CD4-positive, alpha-beta T cell treated with Interleukin-17A for 1 hour (primary cell): Measurements from ENCODE around the gene TMOD4.

Source experiments
- DNase-seq: peaks from one replicate; pipeline ENCODE4 v3.0.0-alpha.2; 2020

TMOD4 gene

DNA sequence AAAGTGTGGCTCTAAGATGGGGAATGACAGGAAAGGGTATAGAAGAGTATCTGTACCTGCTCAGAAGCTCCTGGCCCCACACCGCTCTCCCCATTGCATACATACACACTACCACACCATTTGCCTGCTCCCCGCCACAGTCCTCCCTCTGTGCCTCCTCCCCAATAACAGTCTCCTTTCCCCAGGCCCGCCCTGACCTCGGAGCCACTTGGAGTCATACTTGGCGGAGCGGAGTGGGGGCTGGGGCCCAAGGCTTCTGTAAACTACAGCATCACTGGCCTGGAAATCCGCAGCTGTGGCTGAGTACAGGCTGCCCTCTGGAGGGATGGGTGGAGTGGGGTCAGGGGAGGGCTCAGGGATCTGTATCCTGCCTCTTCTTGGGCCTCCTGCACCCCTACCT is 38.0 kb downstream of the TMOD4 start:
- no peak for DNase-seq

DNA sequence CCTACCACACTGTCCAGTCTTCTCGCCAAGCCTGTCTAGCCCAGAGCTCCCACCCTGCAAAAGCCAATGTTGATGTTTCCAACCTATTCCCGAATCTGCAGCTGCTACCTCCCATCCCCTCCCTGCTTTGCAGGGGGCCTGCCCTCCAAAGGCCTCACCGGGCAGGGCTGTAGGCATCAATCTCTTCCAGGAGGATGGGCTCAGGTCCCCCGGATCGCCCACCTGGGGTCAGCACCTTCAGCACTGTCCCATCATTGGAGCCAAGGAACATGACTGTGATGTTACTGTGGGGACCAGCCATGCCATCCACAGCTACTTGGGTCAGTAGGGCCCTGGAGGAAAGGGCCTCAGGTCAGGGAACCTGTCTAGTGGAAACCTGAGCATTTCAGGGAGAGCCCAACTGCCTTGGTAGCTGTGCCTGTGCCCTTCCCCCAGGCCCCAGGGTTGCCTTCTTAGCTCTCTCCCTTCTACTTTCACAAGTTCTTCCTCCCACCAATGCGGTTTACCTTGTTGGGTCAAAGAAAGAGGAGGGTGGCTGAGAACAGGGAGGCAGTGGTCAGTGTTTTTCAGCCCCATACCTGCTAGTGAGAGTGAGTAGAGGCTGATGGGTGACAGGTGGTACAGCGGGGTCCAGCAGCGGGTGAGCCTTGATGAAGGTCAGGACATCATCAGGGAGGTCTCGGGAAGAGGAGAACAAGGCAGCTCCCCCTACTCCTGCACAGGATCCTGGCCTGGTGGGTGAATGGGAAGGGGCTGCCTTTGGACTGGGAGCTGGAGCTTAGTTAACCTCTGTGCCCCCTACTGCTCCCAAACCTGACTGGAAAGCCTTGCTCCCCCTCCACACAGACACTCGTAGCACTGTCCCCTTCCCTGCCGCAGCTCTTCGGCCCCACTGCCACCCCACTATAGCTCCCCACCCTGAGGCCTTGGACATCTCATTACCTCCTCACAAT is 40.1 kb downstream of the TMOD4 start:
- DNase-seq = no peak

DNA sequence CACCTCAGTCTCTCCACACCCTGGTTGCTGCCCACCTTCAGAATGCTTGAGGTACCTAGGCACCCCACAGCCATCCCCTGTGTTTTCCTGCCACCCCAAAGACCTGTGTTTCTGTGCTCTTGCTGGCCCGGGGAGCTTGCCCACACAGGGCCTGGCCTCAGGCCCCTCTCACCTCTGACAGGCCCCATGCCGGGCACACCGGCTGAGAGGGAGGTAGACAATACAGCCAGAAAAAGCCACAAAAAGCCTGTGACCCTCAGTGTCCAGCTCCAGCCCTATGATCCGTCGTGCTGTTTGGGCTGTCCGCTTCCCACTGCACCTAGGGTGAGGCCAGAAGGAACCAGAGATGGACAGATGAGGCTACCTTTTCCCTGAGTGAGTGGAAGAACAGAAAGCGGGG is 40.8 kb downstream of the TMOD4 start:
- no peak for DNase-seq

DNA sequence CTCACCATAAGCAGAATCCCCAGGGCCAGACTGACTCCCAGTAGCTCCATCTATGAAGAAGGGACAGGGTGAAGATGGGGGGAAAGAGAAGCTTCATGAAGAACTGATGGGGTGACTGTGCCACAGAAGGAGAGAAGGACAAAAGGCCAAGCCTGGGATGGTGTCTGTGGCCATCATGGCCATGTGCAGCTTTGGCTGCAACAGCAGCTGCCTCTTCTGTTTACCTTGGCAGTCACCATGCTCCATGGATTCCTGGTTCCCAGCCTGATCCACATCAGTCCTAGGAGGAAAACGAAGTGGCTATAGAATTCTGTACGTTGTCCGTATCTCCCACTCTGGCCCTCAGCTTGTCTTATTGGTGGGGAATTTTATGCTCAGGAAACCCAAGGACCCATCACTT is 41.4 kb downstream of the TMOD4 start:
- no peak for DNase-seq

DNA sequence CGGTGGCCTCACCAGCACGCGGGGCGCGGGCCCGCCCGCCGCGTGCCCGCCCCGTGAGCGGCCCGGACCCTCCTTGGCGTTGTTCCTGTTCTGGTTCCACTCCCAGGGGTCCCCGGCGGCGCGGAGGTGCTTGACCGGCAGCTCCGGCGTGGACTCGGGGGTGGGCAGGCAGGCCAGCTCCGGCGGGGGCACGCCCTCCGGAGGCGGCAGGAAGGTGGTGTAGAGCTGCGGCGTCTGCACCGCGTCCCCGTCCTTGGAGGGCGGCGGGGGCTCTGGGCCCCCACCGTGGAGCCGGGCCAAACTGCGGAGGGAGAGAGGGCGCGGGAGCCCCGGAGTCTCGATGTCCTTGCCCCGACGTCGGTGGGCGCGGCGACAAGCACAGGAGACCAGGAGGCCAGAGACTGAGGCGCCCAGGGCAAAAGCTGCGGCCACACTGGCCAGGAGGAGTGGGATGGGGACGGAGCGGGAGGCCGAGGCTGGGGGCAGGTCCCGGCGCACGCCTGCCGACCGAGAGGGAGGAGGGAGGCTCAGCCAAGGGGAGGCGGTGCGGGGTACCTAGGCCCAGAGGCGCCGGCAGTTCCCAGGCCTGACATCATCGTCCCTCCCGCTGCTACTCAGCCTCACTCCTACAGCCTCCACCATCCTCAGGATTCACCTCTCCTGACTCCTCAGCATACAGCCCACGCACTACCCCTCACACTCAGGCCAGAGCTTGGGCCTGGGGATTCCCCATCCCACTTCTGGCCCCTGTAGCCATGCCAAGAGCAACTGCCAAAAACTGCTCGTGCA is 42.6 kb downstream of the TMOD4 start:
- no peak for DNase-seq

DNA sequence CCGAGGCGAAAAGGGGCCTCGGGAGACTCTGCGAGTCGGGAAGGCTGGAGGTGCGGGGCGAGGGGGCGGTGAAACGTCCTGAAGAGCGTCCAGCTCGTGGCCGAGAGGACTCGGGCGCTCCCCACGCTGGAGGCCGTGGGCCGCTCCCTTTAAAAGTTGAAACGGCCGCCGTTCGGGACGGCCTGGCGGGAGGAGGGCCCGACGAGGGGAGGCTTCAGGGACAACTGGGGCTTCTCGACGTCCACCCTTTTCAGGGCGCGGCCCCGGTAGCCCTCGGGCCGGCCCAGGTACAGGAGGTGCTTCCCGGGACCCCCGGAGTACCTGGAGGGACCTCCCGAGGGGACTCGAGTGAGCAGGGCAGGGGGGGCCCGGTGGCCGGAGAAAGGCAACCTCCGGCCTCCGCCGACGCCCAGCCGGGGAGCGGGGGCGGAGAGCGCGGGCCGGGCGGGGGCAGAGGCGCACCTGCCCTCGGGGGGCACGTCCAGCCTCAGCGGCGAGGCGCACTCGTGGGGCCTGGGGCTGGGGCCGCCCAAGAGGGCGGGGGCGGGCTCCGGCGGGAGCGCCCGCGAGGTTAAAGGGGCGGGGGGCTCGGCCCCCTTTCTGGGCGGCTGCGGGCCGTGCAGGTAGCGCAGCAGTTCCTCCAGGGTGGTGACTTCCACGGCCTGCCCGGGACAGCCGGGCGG is 43.3 kb downstream of the TMOD4 start:
- no peak for DNase-seq

DNA sequence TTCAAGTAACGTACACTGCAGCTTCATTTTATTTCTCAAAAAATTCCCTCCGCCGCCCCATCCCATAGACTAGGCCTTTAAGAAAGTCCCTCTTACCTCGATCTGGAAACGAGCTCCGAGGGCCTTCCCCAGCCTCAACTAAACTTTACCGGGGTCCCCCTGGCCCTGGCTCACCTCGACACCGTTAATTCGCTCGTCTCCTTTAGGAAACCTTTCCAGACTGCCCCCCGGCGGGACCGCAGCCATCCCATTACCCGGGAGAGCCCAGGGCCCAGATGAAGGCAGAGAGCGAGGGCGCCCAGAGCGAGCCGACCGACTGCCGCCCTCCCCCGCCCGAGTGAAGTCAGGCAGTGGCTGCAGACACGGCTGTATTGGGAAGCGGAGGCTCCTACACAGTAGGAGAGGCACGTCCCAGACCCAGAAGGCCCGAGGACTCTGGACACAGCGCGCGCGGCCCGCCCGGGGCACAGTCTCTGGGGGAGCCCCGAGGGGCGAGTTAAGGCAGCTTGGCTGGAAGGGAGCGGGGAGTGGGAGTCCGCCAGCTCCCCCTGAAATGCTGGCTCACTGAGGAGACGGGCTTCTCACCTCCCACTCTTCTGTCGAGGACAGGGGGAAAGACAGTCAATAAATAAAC is 44.0 kb downstream of the TMOD4 start:
- no peak for DNase-seq

DNA sequence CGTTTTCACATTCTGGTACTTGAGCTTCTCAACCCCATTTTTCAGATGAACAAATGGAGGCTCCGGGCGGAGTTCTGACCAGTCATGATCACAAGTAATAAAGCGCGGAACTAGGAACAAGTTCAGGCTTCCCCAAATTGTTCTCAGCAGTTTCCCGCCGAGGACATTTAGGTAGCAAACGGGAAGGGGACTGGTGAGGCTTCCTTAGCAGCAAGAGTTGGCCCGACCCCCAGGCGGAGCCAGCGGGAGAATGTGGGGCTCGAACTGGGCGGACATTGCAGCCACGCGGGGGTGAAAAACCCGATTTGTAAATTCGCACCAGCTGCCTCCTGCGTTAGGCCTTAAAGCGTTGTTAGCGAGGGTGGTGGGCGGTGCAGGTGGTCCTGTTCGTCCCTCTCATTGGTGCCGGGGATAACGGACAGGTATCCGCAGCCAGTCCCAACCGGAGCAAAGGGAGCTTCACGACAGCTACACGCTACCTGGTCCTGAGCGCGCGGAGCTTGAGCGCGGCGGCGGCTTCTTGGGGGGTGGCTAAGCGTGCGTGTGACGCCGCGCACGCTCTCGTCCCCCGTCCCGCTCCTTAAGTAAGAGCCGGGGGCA is 44.7 kb downstream of the TMOD4 start:
- DNase-seq = peak; percentile 81

DNA sequence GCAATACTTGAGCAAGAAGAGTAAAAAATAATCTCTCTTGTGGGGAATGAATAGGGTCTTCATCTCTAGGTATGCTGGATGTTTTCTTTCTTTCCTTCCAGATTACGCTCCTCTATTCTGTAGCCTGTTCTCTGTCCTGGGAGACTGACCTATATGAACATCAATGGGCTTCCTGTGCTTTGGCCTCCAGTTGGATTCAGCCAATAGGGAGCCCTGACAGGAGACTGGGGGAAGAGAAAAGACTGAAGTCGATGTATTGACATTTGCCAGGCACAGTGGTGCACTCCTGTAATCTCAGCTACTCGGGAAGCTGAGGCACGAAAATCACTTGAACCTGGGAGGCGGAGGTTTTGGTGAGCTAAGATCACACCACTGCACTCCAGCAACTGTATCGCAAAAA is 47.0 kb downstream of the TMOD4 start:
- no peak for DNase-seq

DNA sequence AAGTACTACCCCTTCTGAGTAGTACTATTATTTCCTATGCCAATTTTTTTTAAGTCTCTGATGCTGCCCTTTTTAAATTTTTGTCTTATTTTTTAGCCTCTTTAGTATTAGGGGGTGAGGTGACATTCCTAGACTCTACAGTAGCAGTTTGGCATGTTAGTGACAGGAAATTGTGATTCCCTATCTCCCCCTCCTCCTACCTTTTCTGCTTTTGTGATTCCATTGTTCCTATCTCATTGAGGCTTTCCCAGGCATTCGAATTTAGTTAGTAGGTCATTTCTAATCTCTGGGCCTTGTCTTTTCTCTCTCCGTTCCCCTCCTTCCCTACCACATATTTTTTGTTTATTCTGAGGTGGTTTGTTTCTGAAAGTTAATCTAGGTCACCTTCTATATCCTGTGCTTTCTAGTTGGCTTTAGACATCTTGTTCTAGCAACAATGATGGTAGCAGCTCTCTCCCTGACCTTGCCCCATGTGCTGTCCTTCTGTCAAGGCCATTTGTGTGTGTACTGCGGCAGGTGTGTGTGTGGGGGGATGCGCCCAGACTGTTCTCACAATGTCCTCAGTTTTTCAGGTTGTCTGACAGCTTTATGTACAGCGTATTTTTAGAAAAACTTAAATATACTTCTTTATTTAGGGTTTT is 50.9 kb downstream of the TMOD4 start:
- no peak for DNase-seq
